ENCODE results near the gene SAMD3. TPM values are rescaled to one million over a fixed set of nuclear protein-coding genes. Genes with fewer than 3 reads are reported as not detected.

The SAMD3 gene
- total RNA-seq, 1 donor from 2014 or later = 2.4 TPM

DNA sequence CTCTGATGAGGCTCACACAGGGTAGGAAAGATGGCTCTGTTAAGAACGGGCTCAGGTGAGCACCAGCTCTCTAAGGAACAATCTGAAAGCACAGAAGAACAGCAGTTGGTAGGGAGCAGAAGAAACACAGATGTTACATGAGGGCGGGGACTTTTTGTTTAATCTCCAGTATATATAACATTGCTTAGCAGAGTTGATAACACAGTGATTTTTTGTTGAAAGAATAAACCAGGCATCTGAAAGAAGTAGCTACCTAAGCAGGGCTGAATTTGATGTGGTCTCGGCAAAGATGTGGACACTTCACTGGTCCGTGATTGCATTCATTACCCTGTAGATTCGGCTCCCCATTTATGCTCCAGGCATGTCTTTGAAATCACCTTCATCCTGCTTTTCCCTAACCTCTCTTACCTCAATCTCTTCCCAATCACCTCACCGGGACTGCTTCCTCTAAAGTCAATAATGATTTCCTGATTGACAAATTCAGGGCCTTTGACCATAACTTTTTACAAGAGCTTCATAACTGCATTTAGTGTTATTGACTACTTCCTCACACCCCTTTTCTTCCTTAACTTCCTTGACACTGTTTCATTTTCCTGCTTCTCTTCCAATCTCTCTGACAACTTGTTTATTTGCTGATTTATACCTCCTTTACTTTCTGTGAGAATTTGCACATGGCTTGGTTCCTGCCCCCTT, 34.4 kb downstream of the SAMD3 start:
- no peak for DNase-seq (ENCODE audit: extremely low spot score, unreplicated experiment)
- Mint-ChIP-seq H3K4me1 (ENCODE audit: unreplicated experiment) (no peaks in the 10 kb centered on the region), H3K27me3 (no peaks in the 10 kb centered on the region), H3K9me3 (peaks cover 6% of the 10 kb centered on the region), H3K36me3 (peaks cover 4% of the 10 kb centered on the region), H3K4me3 (no peak overlapping the region), H3K27ac (no peak overlapping the region)
- TF ChIP-seq, protein P1, sequence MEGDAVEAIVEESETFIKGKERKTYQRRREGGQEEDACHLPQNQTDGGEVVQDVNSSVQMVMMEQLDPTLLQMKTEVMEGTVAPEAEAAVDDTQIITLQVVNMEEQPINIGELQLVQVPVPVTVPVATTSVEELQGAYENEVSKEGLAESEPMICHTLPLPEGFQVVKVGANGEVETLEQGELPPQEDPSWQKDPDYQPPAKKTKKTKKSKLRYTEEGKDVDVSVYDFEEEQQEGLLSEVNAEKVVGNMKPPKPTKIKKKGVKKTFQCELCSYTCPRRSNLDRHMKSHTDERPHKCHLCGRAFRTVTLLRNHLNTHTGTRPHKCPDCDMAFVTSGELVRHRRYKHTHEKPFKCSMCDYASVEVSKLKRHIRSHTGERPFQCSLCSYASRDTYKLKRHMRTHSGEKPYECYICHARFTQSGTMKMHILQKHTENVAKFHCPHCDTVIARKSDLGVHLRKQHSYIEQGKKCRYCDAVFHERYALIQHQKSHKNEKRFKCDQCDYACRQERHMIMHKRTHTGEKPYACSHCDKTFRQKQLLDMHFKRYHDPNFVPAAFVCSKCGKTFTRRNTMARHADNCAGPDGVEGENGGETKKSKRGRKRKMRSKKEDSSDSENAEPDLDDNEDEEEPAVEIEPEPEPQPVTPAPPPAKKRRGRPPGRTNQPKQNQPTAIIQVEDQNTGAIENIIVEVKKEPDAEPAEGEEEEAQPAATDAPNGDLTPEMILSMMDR (conservative IDR thresholded peaks at IDR 0.05) = no peak

DNA sequence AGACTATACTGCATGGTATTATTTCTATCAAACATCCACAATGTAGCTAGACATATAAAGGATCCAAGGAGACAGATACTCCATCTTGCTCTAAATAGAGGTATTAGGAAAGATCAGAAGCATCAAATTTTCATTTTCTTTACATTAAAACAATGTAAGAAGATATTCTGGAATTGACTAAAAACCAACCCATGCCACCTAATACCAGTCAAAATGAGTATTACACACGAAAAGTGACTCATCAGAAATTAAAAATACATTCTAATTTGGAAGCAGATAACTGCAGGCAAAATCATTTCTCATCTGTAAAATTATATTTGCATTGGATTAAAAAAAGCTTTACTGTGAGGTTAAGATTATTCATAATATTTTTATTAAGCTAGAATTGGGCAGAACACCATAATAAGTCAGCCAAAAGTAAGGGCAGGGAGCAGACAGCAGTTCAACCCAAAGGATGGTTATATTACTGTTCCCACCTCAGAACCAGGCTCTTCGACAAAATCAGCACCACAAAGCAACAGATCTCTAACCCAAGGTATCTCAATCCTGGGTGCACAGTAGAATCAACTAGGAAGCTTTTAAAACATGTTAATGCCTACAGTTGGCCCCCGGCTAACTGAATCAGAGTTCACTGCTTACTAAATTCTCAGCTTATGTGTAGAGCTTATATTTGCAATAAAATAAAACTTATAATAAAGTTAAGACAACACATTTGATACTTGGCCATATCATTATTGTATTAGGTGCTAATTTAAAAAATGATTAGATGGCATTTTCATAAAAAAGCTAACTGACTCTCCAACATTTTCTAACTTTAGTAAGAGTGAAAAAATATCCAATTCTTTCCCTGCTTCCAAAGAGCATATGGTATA, 35.2 kb downstream of the SAMD3 start:
- Mint-ChIP-seq H3K27me3 (no peaks in the 10 kb centered on the region), H3K9me3 (peaks cover 6% of the 10 kb centered on the region)

DNA sequence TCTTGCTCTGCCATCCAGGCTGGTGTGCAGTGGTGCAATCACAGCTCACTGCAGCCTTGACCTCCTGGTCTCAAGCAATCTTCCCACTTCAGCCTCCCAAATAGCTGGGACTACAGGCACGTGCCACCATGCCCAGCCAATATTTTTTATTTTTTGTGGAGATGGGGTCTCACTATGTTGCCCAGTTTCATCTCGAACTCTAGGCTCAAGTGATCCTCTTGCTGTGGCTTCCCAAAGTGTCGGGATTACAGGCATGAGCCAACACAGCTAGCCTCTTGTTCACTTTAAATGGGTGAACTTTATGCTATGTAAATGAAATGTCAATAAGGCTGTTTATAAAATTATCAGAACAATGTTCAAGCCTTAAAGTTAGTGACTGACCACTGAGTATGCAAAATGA, 37.1 kb downstream of the SAMD3 start:
- no peak overlapping the region for H3K27ac Mint-ChIP-seq
- peaks cover 4% of the 10 kb centered on the region for H3K9me3 Mint-ChIP-seq
- no peaks in the 10 kb centered on the region for H3K36me3 Mint-ChIP-seq
- no peak overlapping the region for H3K4me3 Mint-ChIP-seq
- no peak for DNase-seq (ENCODE audit: extremely low spot score, unreplicated experiment)
- no peaks in the 10 kb centered on the region for H3K27me3 Mint-ChIP-seq
- H3K4me1 Mint-ChIP-seq (ENCODE audit: unreplicated experiment) = no peaks in the 10 kb centered on the region
- TF ChIP-seq, protein P1 (conservative IDR thresholded peaks at IDR 0.05) = no peak

More for the DNA sequence above, 35.2 kb downstream of the SAMD3 start:
- DNase-seq (ENCODE audit: extremely low spot score, unreplicated experiment) = no peak
- H3K27ac Mint-ChIP-seq = no peak overlapping the region
- no peak overlapping the region for H3K4me3 Mint-ChIP-seq
- H3K36me3 Mint-ChIP-seq = peaks cover 4% of the 10 kb centered on the region
- no peaks in the 10 kb centered on the region for H3K4me1 Mint-ChIP-seq (ENCODE audit: unreplicated experiment)
- TF ChIP-seq, protein P1 (conservative IDR thresholded peaks at IDR 0.05) = no peak

DNA sequence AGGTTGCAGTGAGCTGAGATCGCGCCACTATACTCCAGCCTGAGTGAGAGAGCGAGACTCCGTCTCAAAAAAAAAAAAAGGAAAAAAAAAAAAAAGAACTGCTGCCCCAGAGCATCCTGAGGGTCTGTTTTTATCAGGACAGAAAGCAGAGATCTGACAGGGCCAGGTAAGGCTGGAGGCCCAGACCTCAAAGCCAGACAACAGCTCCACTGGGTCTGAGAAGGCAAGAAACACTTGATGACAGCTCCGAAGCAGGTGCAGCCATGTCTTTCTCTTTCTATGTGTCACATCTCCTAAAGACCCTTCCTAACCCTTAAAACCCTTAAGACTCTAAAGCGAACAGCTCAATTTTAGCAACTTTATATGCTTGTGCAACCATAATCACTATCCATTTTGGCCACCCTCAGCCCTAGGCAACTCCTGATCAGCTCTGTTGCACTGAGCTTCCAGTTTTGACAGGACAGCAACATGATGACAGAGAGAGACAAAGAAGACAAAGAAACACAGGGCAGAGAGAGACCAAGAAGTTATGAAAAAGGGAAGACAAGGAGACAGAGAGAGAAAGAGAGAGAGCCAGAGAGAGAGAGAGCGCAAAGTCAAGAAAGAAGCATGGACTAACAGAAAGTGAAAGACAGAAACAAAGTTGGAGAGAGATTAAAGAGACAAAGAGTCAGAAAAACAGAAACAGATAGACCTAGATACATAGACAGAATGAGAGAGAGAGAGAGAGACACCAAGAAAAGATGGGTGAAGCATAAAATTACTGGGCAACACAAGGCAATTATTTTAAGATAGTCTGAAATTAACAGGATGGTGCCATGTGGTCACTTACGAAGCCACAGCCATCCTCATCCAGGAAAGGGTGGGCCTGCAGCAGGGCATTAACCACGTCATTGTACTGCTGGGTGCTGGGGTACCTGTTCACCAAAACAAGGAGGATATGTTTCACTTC, 39.2 kb downstream of the SAMD3 start:
- Mint-ChIP-seq H3K4me1 (ENCODE audit: unreplicated experiment) (no peaks in the 10 kb centered on the region), H3K36me3 (no peaks in the 10 kb centered on the region), H3K27me3 (no peaks in the 10 kb centered on the region), H3K4me3 (no peak overlapping the region), H3K9me3 (peaks cover 4% of the 10 kb centered on the region), H3K27ac (no peak overlapping the region)
- DNase-seq (ENCODE audit: extremely low spot score, unreplicated experiment) = no peak
- TF ChIP-seq, protein P1 (conservative IDR thresholded peaks at IDR 0.05) = no peak

GRCh38 chr6:130182466-130182865, 40.3 kb downstream of the SAMD3 start:
- Mint-ChIP-seq H3K27ac (no peak overlapping the region), H3K4me1 (ENCODE audit: unreplicated experiment) (no peaks in the 10 kb centered on the region), H3K27me3 (no peaks in the 10 kb centered on the region), H3K36me3 (no peaks in the 10 kb centered on the region), H3K9me3 (peaks cover 4% of the 10 kb centered on the region), H3K4me3 (no peak overlapping the region)
- TF ChIP-seq, protein P1 (conservative IDR thresholded peaks at IDR 0.05) = no peak
- DNase-seq (ENCODE audit: extremely low spot score, unreplicated experiment) = no peak
